Measurements from ENCODE around the gene CAPN12.

The CAPN12 gene

GRCh38 chr19:38737921-38738737 is 6.1 kb downstream of the CAPN12 start:
- DNase-seq = no peak

DNA sequence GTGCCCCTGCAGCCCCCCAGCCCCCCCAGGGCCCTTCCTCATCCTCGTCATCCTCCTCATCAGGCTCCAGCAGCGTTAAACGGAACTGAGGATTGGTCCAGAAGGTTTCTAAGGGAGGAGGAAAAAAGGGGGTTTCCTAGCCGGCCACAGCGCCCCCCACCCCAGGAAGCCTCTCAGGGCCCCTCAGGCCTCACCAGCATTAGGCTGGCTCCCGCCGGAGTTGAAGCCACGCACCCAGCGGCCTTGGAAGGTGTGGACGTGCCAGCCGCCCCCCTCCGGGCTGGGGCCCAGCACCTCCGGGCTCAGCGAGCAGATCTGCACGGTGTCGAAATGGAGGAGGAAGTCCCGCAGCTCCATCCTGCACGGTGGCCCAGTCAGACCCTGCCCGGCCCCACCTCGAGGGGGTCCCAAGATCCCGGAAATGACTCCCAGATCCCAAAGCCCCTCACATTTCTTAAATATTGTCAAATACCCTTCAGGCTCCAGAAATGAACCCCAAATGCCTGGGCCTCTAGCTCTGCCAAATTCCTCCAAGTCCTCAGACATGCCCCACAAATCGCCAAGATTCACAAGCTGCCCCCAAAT is 6.9 kb downstream of the CAPN12 start:
- DNase-seq = no peak

DNA sequence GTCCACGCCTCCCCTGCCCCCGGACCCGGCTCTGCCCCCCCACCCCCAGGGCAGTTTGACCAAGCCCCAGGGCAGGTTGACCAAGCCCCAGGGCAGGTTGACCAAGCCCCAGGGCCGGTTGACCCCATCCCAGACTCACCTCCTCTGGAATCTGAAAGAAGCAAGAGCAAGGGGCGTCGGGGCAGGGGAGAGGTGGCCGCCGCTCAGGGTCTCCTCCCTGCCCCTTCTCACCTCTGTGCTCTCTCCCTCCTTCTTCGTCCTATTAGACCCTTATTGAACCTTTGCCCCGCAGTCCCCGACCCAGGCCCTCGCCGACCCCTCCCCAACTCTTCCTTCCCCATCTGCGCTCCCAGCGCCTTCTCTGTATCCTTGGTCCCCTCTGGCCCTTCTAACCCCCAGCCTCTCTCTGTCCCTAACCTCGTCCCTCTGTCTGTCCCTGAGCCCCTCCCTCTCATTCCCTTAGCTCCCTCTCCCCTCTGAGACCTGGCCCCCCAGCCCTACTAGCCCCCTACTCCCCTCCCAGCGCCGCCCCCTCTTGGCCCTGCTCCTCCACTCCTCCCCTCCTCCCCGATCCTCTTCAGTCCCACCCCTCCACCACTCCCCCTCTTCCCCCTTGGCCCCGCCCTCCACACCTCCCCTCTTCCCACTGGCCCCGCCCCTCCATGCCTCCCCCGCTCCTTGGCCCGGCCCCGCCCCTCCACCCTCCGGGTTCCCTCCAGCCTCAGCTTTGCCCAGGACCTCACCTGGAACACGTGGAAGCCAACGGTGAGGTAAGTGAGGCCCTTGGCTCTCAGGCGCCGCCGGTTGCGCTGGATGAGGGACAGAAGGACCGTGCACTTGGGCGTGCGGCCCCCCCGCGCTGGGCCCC is 7.6 kb downstream of the CAPN12 start:
- DNase-seq = no peak

DNA sequence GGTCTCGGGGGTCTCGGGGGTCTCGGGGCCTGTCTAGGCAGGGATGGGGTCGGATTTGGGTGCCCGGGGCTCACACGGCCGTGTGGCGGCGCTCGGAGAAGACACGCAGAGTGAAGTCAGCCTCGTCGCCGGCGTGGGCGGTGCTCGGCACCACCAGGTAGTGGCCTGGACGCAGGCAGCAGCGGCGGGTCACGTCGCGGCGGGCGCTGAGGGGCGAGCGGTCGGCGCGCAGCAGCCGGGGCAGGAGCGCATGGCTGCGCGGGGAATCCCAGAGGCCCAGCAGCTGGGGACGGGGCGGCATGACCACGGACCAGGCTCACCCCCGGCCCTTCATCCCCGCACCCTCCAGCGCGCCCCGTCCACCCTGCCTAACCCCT is 8.2 kb downstream of the CAPN12 start:
- no peak for DNase-seq

DNA sequence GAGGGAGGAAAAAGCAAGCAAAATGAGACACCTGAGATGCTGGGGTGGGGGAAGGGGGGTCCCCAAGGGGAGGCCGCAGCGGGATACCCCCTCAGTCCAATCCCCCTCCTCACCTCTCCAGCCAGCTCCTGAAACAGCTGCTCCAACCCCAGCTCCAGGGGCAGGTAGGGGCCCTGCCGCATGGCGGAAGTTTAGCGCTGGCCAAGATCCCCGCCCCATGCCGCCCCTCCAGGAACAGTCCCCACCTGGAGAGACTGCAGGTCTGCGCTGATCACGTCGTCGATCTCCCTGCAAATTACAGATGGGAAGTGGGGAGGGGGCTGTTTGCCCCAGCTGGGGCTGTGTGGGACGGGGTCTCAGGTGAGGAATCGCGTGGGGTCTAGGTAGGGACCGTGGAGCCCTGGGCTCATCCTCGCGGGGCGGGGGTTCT is 9.0 kb downstream of the CAPN12 start:
- no peak for DNase-seq

- DNase-seq = no peak
These were observed 9.6 kb downstream of the CAPN12 start for GRCh38 chr19:38734426-38735256.

DNA sequence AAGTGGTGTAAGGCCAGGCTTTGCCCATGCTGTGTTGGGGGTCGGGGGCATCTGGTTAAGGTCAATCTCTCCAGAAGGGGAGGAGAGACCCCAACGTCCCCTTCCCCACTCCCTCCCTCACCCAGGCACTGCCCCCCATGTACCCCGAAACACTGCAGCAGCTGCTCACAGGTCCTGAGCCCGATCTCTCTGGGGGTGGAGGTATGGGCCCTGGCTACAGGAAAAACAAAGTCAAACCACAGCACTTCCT is 10.2 kb downstream of the CAPN12 start:
- DNase-seq = no peak

- DNase-seq = no peak
These were observed 10.6 kb downstream of the CAPN12 start for GRCh38 chr19:38733493-38734175.

- no peak for DNase-seq
These were observed 11.1 kb downstream of the CAPN12 start for GRCh38 chr19:38733241-38733492.

DNA sequence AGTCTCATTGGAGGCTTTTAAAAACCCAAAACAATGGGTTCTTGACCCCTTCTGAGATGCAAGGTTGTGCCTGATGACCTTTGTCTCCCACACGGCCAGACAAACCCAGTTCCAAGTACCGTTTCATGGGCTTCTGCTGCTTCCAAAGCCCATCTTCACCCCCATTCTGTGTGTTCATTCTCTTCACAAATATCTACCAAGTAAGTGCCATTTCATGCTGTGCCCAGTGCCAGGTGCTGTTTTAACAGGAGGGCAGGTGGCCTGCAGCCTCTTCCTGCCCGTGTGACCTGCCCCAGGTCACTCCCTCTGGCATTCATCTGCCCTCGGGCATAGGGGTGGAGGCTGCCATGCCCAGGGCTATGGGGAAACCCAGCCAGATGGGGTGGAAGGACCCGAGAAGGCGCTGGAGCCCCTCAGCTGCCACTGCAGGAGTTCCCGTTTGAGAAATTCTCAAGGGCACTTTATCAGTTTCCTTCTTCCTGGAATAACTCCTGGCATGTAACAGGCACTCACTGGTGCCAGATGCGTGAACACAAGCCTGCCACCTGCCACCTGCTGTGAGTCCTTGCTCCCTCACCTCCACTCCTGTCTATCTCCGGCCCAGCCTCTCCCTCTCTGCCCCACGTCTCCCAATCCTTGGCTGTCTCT is 12.5 kb downstream of the CAPN12 start:
- no peak for DNase-seq

- no peak for DNase-seq
These were observed 13.3 kb downstream of the CAPN12 start for GRCh38 chr19:38730731-38731589.

DNA sequence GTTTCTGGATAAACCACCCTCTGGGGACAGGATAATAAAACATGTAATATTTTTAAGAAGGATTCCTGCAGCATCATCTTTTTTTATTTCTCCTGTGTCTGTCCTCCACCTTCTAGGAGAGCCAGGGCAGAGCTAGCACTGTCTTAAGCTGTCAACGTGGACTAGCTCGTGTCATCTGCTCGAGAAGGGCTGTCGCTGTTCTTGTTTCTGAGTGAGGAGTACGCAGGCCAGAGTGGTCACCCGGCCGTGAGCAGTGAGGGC is 13.9 kb downstream of the CAPN12 start:
- no peak for DNase-seq

DNA sequence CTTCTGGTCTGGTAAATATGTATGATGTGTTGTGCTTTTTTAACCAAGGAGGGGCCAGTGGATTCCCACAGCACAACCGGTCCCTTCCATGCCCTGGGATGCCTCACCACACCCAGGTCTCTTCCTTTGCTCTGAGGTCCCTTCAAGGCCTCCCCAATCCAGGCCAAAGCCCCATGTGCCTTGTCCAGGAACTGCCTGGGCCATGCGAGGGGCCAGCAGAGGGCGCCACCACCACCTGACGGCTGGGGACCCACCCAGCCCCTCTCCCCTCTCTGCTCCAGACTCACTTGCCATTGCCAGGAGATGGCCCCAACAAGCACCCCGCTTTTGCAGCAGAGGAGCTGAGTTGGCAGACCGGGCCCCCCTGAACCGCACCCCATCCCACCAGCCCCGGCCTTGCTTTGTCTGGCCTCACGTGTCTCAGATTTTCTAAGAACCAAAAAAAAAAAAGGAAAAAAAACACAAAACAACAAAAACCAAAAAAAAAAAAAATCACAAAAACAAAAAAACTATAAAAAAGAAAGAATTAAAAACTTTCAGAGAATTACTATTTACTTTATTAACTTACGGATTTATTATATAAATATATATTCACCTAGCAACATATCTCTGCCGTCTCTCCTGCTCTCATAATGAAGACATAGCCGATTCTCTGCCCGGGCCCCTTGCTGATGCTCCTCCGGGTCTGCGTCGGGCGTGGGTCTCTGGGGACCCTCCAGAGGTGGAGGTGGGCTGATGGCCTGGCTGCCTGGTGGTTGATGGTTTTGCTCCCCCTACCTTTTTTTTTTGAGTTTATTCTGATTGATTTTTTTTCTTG is 14.4 kb downstream of the CAPN12 start:
- DNase-seq = peak; percentile 34

DNA sequence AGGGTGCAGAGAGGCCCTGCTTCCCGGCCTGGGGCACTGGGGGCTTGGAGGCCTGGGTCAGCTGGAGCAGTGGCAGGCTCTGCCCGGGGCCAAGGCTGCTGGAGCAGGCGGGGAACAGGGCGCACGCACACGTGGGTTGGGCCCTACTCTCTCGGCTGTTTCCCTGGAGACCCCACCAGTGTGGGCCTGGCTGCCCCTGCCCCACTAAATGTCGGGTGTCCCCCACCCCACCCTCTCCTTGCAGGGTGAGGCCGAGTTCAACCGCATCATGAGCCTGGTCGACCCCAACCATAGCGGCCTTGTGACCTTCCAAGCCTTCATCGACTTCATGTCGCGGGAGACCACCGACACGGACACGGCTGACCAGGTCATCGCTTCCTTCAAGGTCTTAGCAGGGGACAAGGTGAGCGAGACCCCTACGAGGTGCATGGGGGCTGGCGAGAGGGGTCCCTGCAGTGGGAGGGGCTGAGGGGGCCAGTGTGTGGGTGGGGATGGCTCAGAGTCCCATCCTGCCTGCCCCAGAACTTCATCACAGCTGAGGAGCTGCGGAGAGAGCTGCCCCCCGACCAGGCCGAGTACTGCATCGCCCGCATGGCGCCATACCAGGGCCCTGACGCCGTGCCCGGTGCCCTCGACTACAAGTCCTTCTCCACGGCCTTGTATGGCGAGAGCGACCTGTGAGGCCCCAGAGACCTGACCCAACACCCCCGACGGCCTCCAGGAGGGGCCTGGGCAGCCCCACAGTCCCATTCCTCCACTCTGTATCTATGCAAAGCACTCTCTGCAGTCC is 15.3 kb downstream of the CAPN12 start:
- DNase-seq = no peak

GRCh38 chr19:38727868-38728660 is 16.2 kb downstream of the CAPN12 start:
- DNase-seq = no peak

DNA sequence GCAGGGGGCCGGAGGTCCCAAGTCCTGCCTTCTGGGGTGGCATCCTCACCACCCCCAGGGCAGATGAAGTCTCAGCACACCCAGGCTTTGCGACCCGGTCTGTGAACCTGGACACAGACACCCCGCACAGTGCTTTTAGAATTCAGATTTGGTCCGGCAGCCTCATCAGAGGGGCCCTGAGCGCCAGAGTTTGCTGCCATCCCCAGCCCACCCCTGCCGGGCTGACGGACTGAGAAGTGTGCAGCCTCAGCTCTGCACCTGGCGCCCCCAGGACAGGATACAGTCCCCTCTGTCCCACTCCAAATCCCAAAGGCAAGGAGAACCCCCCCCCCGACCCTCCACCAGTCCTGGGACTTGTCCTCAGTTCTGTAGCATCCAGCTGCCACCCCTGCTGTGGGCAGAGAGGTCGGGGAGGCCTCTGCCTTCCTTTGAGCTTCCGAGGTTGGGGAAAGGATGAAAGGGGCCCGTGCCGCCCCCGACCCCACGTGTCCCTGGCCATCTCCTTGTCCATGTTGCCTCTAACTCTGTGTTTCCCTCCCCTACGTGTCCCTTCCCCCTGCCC is 16.9 kb downstream of the CAPN12 start:
- no peak for DNase-seq

- DNase-seq = no peak
These were observed 17.4 kb downstream of the CAPN12 start for GRCh38 chr19:38726761-38727301.

DNA sequence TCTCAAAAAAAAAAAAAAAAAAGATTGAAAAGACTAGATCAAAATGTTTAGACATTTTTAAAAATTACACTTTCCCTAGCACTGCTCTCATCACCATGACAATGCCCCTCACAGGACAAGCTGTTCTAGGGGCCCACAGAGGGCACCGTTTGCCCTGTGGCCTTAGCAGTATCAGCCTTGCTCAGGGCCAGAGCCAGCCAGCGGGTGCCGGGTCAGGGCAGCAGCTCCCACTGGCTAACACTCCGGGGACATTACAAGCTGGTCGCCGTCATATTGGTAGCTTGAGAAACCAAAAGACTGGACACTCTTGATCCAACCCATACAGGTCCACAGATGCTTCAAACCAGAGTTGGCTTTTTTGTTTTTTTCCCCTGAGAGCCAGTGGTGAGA is 18.0 kb downstream of the CAPN12 start:
- DNase-seq = no peak

Data from T1000 (cell line).